Measurements from ENCODE around the gene KSR2.

- TF ChIP-seq ELF3 (CRISPR knock-in tag; IDR thresholded peaks at IDR 0.05) (no peak), NCOA1 (CRISPR knock-in tag; IDR thresholded peaks at IDR 0.05) (no peak), ZNF644 (CRISPR knock-in tag; IDR thresholded peaks at IDR 0.05; ENCODE audit: low read depth) (no peak), YY1 (IDR thresholded peaks at IDR 0.05; ENCODE audit: insufficient read depth, insufficient replicate concordance, low read depth, low read length) (no peak), POLR2A (IDR thresholded peaks at IDR 0.05; ENCODE audit: insufficient read depth in 1 of 2, low read depth in 2 of 2, low read length in 2 of 2) (no peak), ZNF274 (CRISPR knock-in tag; IDR thresholded peaks at IDR 0.05) (no peak), CTCF (CRISPR knock-in tag; IDR thresholded peaks at IDR 0.05) (no peak), NR3C1 (CRISPR knock-in tag; IDR thresholded peaks at IDR 0.05) (no peak)
Measured at GRCh38 chr12:117998719-117999118, 29.9 kb upstream of the KSR2 start.

Measured in HepG2 (cell line).